IMR-90 (cell line): ENCODE measurements around the gene SERPINA5. TPM values are rescaled to one million over a fixed set of nuclear protein-coding genes. Genes with fewer than 3 reads are reported as not detected.

Source experiments
- ATAC-seq: fragments of 200-7000 bp; cut with Tn5 transposase; 2 replicates; pipeline ENCODE4 v1.9.1; 2020; ENCODE audit warnings: low read depth, mild to moderate bottlenecking, moderate library complexity
- BruUV-seq: library from RNA; stranded (reverse); fragments of 400-500 nt; replicated peaks from 2 replicates; lab custom pipeline; 2021; lab: Mats Ljungman, UMichigan
- CTCF ChIA-PET: fragments of 300-600 bp; formaldehyde crosslinking; extraction: SDS; loops from one replicate; lab custom pipeline; 2021; ENCODE audit warnings: antibody characterized with exemption; lab: Yijun Ruan, JAX
- POLR2A ChIA-PET: fragments of 300-600 bp; sonication (Branson Sonifier 250); formaldehyde crosslinking; loops from one replicate; lab custom pipeline; 2022; ENCODE audit warnings: antibody characterized with exemption; ENCODE audit not compliant: unreplicated experiment; lab: Charles Lee
- DNase-seq: peaks from one replicate; pipeline ENCODE4 v3.0.0; 2013
- H2AFZ ChIP-seq: replicated peaks from 2 replicates; pipeline ENCODE3; 2013; ENCODE audit warnings: low read length, mild to moderate bottlenecking; ENCODE audit not compliant: poor library complexity
- H2AK5ac ChIP-seq: 2 replicates; pipeline ENCODE4 v1.6.1; 2013; ENCODE audit warnings: low read depth, low read length, inconsistent platforms
- H2AK9ac ChIP-seq: replicated peaks from 2 replicates; pipeline ENCODE3; 2013; ENCODE audit warnings: mild to moderate bottlenecking, low read depth, low read length, moderate library complexity; ENCODE audit not compliant: poor library complexity
- H2BK120ac ChIP-seq: 2 replicates; pipeline ENCODE4 v1.6.1; 2013; ENCODE audit warnings: low read depth, low read length, inconsistent platforms
- H2BK15ac ChIP-seq: 3 replicates; pipeline ENCODE4 v1.6.1; 2013; ENCODE audit warnings: low read depth, low read length, inconsistent platforms
- H2BK20ac ChIP-seq: 2 replicates; pipeline ENCODE4 v1.6.1; 2013; ENCODE audit warnings: low read depth, mild to moderate bottlenecking, inconsistent platforms, low read length, moderate library complexity
- H2BK5ac ChIP-seq: 2 replicates; pipeline ENCODE4 v1.6.1; 2013; ENCODE audit warnings: mild to moderate bottlenecking, low read depth, low read length, inconsistent platforms; ENCODE audit not compliant: poor library complexity, severe bottlenecking
- H3K14ac ChIP-seq: replicated peaks from 2 replicates; pipeline ENCODE4 v1.6.1; 2013; ENCODE audit warnings: low read depth, low read length, inconsistent platforms
- H3K18ac ChIP-seq: 2 replicates; pipeline ENCODE4 v1.6.1; 2013; ENCODE audit warnings: low read depth, low read length, control low read depth
- H3K23ac ChIP-seq: 2 replicates; pipeline ENCODE4 v1.6.1; 2013; ENCODE audit warnings: low read depth, low read length, inconsistent platforms
- H3K27ac ChIP-seq: 2 replicates; pipeline ENCODE4 v1.5.1; 2013; ENCODE audit warnings: mild to moderate bottlenecking, control low read depth, low read length; ENCODE audit not compliant: insufficient read depth
- H3K27me3 ChIP-seq: 2 replicates; pipeline ENCODE4 v1.6.1; 2013; ENCODE audit warnings: low read length; ENCODE audit not compliant: control insufficient read depth, insufficient read depth
- H3K36me3 ChIP-seq: 2 replicates; pipeline ENCODE4 v1.6.1; 2013; ENCODE audit warnings: low read length, mixed read lengths; ENCODE audit not compliant: control insufficient read depth, insufficient read depth
- H3K4ac ChIP-seq: 2 replicates; pipeline ENCODE4 v1.6.1; 2013; ENCODE audit warnings: low read depth, low read length, inconsistent platforms
- H3K4me1 ChIP-seq: 2 replicates; pipeline ENCODE4 v1.6.1; 2013; ENCODE audit warnings: low read length, mixed read lengths; ENCODE audit not compliant: control insufficient read depth, insufficient read depth
- H3K4me2 ChIP-seq: 2 replicates; pipeline ENCODE4 v1.6.1; 2013; ENCODE audit warnings: low read depth, mild to moderate bottlenecking, control low read depth, low read length, moderate library complexity
- H3K4me3 ChIP-seq: 2 replicates; pipeline ENCODE4 v1.5.1; 2013; ENCODE audit warnings: low read depth, mild to moderate bottlenecking, control low read depth, low read length, moderate library complexity; ENCODE audit not compliant: insufficient read depth
- H3K56ac ChIP-seq: 2 replicates; pipeline ENCODE4 v1.6.1; 2013; ENCODE audit warnings: low read length, inconsistent platforms; ENCODE audit not compliant: insufficient read depth; ENCODE audit errors: extremely low read depth
- H3K79me1 ChIP-seq, 2 experiments: 2 replicates each; pipeline ENCODE4 v1.6.1; 2013; ENCODE audit warnings: low read length in 2 of 2, inconsistent platforms in 1 of 2, low read depth in 1 of 2
- H3K9ac ChIP-seq: 2 replicates; pipeline ENCODE4 v1.6.1; 2013; ENCODE audit warnings: low read depth, low read length, control low read depth
- H3K9me1 ChIP-seq: 2 replicates; pipeline ENCODE4 v1.6.1; 2013; ENCODE audit warnings: low read length, inconsistent platforms; ENCODE audit not compliant: insufficient read depth
- H3K9me3 ChIP-seq: 2 replicates; pipeline ENCODE4 v1.6.1; 2013; ENCODE audit warnings: low read length; ENCODE audit not compliant: control insufficient read depth, insufficient read depth
- H4K20me1 ChIP-seq: 2 replicates; pipeline ENCODE4 v1.6.1; 2013; ENCODE audit warnings: low read length, inconsistent platforms; ENCODE audit not compliant: insufficient read depth
- H4K5ac ChIP-seq: 2 replicates; pipeline ENCODE4 v1.6.1; 2013; ENCODE audit warnings: mild to moderate bottlenecking, low read depth, low read length, control low read depth
- H4K8ac ChIP-seq, 2 experiments: 2 replicates each; pipeline ENCODE4 v1.6.1; 2013; ENCODE audit warnings: low read depth in 2 of 2, low read length in 2 of 2, control low read depth in 1 of 2, inconsistent platforms in 1 of 2
- H4K91ac ChIP-seq: 2 replicates; pipeline ENCODE4 v1.6.1; 2013; ENCODE audit warnings: low read depth, low read length, inconsistent platforms; ENCODE audit not compliant: insufficient read depth
- BHLHE40 ChIP-seq: fragments of 150-350 bp; IDR thresholded peaks from 2 replicates; pipeline ENCODE4 v1.6.1; 2016; ENCODE audit warnings: mild to moderate bottlenecking, low read depth, low read length
- CEBPB ChIP-seq: IDR thresholded peaks from 2 replicates; pipeline ENCODE4 v1.6.1; 2012; ENCODE audit warnings: low read depth, low read length, improper control_type of control experiment
- CHD1 ChIP-seq: IDR thresholded peaks from 2 replicates; pipeline ENCODE4 v1.6.1; 2012; ENCODE audit warnings: low read depth, low read length, improper control_type of control experiment
- FOS ChIP-seq: fragments of 150-350 bp; IDR thresholded peaks from 2 replicates; pipeline ENCODE4 v1.6.1; 2016; ENCODE audit warnings: low read depth, low read length
- MAFK ChIP-seq: IDR thresholded peaks from 2 replicates; pipeline ENCODE4 v1.6.1; 2012; ENCODE audit warnings: low read depth, low read length, improper control_type of control experiment
- MAZ ChIP-seq: IDR thresholded peaks from 2 replicates; pipeline ENCODE4 v1.6.1; 2012; ENCODE audit warnings: low read depth, mild to moderate bottlenecking, low read length, improper control_type of control experiment, moderate library complexity, borderline replicate concordance
- MXI1 ChIP-seq: IDR thresholded peaks from 2 replicates; pipeline ENCODE4 v1.6.1; 2012; ENCODE audit warnings: low read depth, mild to moderate bottlenecking, low read length, moderate library complexity, borderline replicate concordance
- NFE2L2 ChIP-seq: fragments of 150-350 bp; IDR thresholded peaks from 2 replicates; pipeline ENCODE4 v1.6.1; 2016; ENCODE audit warnings: low read depth, mild to moderate bottlenecking, low read length
- POLR2A ChIP-seq: IDR thresholded peaks from 2 replicates; pipeline ENCODE4 v1.6.1; 2012; ENCODE audit warnings: mild to moderate bottlenecking, low read depth, low read length
- RAD21 ChIP-seq: IDR thresholded peaks from 2 replicates; pipeline ENCODE4 v1.6.1; 2012; ENCODE audit warnings: low read length, improper control_type of control experiment
- RCOR1 ChIP-seq: IDR thresholded peaks from 2 replicates; pipeline ENCODE4 v1.6.1; 2012; ENCODE audit warnings: mild to moderate bottlenecking, low read length, improper control_type of control experiment; ENCODE audit not compliant: insufficient replicate concordance
- RFX5 ChIP-seq: IDR thresholded peaks from 2 replicates; pipeline ENCODE4 v1.8.0; 2012; ENCODE audit warnings: low read depth, mild to moderate bottlenecking, low read length, moderate library complexity
- SMC3 ChIP-seq: fragments of 150-350 bp; IDR thresholded peaks from 2 replicates; pipeline ENCODE4 v1.6.1; 2016; ENCODE audit warnings: low read depth, mild to moderate bottlenecking, antibody characterized with exemption, low read length, moderate library complexity
- WGBS, 2 experiments: methylation state at CpG; one replicate each; pipeline versions ENCODE4 v1.1.5 to v1.1.7; 2013; ENCODE audit warnings: missing lambda C conversion rate in 2 of 2; ENCODE audit not compliant: insufficient read length in 1 of 2; ENCODE audit errors: extremely low coverage in 2 of 2; 5-methylcytosine and 5-hydroxymethylcytosine counted together
- dilution Hi-C: fragments of 300-500 bp; cut with HindIII; formaldehyde crosslinking; loops from one replicate; pipeline ENCODE4 v1.14.3; 2018; ENCODE audit warnings: low sequenced_read_pairs; ENCODE audit not compliant: unreplicated experiment
- in situ Hi-C: fragments of 300-500 bp; cut with MboI; formaldehyde crosslinking; loops from 3 replicates; pipeline ENCODE4 v1.14.3; 2019; ENCODE audit warnings: low sequenced_read_pairs, inconsistent platforms, mixed read lengths
- intact Hi-C: fragments of 100-400 bp; cut with micrococcal nuclease; formaldehyde crosslinking; loops from 2 replicates; pipeline ENCODE4 v1.10.0; 2022
- polyA plus RNA-seq, 3 experiments: library from polyadenylated mRNA; depleted of rRNA; stranded (reverse); fragments of >200 nt; gene quantifications; 2 replicates each; pipeline ENCODE4 v1.2.3, GENCODE V29; 2012; ENCODE audit warnings: low replicate concordance in 1 of 3
- total RNA-seq: library from RNA; depleted of rRNA; stranded (reverse); fragments of >200 nt; gene quantifications from 2 replicates; pipeline ENCODE4 v1.2.3, GENCODE V29; 2012
- TF ChIP-seq, protein P1 (sequence below): fragments of 150-350 bp; IDR thresholded peaks from 2 replicates; pipeline ENCODE4 v1.6.1; 2017; ENCODE audit warnings: mild to moderate bottlenecking, antibody characterized with exemption, low read length, low read depth
- TF ChIP-seq, protein P2 (sequence below): conservative IDR thresholded peaks from 2 replicates; pipeline ENCODE4 v1.5.1; 2012; ENCODE audit warnings: mild to moderate bottlenecking, low read depth, low read length, improper control_type of control experiment
- TF ChIP-seq, protein P3 (sequence below): fragments of 150-350 bp; IDR thresholded peaks from 2 replicates; pipeline ENCODE4 v1.6.1; 2016; ENCODE audit warnings: low read depth, mild to moderate bottlenecking, low read length, moderate library complexity, borderline replicate concordance

Gene SERPINA5
- total and polyA plus RNA-seq, 2 of the 4 experiments (the other 2 are of a cell fraction): not detected

DNA sequence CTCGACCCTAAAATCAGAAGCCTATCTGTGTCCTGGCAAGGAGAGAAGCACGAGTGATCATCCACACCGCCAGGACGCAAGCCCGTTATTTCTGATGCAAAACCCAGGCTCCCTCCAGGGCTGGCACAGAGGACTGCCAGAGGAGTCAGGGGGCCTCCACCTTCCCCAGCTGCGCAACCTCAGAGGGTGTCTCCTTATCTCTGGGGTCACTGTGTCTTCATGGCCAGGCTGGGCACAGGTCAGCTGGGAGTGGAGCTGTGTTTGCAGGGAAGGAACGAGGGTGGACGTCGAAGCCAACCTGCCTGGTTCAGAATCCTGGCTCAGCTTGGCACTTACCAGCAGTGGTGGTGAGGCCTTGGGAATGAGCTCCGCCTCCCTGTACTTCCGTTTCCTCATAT is 18.9 kb downstream of the SERPINA5 start:
- Histone ChIP-seq H3K79me1 (no peaks in the 10 kb centered on the region), H2AK9ac (no peak overlapping the region), H3K23ac (no peak overlapping the region), H3K27ac (no peak overlapping the region; the same call in 1 of the 2 replicates), H4K5ac (no peak overlapping the region), H3K9me1 (peaks cover 7% of the 10 kb centered on the region; the same call in 1 of the 2 replicates), H2BK15ac (peak overlapping the region; percentile 29; the same call in 1 of the 3 replicates), H2BK5ac (peak overlapping the region; percentile 68), H3K4ac (peak overlapping the region; percentile 89; the same call in 1 of the 2 replicates), H2BK20ac (peak overlapping the region; percentile 65; the same call in 1 of the 2 replicates), H3K9me3 (no peaks in the 10 kb centered on the region), H2AK5ac (peak overlapping the region; percentile 33; the same call in 1 of the 2 replicates), H2AFZ (no peak overlapping the region), H3K56ac (no peak overlapping the region), H4K20me1 (no peaks in the 10 kb centered on the region), H4K91ac (peak overlapping the region; percentile 36; the same call in 1 of the 2 replicates), H3K4me1 (peaks cover 20% of the 10 kb centered on the region), H2BK120ac (peak overlapping the region; percentile 79), H3K9ac (no peak overlapping the region), H4K8ac (no peak overlapping the region), H3K4me3 (no peak overlapping the region), H3K18ac (no peak overlapping the region), H3K4me2 (no peak overlapping the region), H3K36me3 (no peaks in the 10 kb centered on the region), H3K14ac (no peak overlapping the region), H3K27me3 (no peaks in the 10 kb centered on the region; the same call in 1 of the 2 replicates)
- ATAC-seq (no peak), DNase-seq (no peak)
- WGBS, 2 experiments: 100% methylated on average over 1 of the region's 11 CpGs; no CpG with 5 or more reads in 1 of the 2 experiments
- BruUV-seq: no TSS peak
- in situ Hi-C loops: no loop called here
- dilution Hi-C loops: no loop called here
- ChIA-PET CTCF (interaction anchor here (0.6 kb wide), 1 partner anchor 501 kb away, joined by 3 read pairs; no protein-coding TSS in a partner anchor), POLR2A (interaction anchor here (0.7 kb wide), 1 partner anchor 12 kb away, joined by 8 read pairs; no protein-coding TSS in a partner anchor)
- no peak for TF ChIP-seq SMC3
- no peak for TF ChIP-seq FOS
- no peak for TF ChIP-seq CHD1
- no peak for TF ChIP-seq MXI1
- TF ChIP-seq CEBPB: no peak
- TF ChIP-seq MAFK: no peak
- TF ChIP-seq BHLHE40: no peak
- TF ChIP-seq, protein P1, sequence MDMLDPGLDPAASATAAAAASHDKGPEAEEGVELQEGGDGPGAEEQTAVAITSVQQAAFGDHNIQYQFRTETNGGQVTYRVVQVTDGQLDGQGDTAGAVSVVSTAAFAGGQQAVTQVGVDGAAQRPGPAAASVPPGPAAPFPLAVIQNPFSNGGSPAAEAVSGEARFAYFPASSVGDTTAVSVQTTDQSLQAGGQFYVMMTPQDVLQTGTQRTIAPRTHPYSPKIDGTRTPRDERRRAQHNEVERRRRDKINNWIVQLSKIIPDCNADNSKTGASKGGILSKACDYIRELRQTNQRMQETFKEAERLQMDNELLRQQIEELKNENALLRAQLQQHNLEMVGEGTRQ: no peak
- no peak for TF ChIP-seq RAD21
- TF ChIP-seq RCOR1: no peak
- TF ChIP-seq, protein P2, sequence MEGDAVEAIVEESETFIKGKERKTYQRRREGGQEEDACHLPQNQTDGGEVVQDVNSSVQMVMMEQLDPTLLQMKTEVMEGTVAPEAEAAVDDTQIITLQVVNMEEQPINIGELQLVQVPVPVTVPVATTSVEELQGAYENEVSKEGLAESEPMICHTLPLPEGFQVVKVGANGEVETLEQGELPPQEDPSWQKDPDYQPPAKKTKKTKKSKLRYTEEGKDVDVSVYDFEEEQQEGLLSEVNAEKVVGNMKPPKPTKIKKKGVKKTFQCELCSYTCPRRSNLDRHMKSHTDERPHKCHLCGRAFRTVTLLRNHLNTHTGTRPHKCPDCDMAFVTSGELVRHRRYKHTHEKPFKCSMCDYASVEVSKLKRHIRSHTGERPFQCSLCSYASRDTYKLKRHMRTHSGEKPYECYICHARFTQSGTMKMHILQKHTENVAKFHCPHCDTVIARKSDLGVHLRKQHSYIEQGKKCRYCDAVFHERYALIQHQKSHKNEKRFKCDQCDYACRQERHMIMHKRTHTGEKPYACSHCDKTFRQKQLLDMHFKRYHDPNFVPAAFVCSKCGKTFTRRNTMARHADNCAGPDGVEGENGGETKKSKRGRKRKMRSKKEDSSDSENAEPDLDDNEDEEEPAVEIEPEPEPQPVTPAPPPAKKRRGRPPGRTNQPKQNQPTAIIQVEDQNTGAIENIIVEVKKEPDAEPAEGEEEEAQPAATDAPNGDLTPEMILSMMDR: no peak
- TF ChIP-seq NFE2L2: no peak
- TF ChIP-seq POLR2A: no peak
- no peak for TF ChIP-seq MAZ
- TF ChIP-seq, protein P3, sequence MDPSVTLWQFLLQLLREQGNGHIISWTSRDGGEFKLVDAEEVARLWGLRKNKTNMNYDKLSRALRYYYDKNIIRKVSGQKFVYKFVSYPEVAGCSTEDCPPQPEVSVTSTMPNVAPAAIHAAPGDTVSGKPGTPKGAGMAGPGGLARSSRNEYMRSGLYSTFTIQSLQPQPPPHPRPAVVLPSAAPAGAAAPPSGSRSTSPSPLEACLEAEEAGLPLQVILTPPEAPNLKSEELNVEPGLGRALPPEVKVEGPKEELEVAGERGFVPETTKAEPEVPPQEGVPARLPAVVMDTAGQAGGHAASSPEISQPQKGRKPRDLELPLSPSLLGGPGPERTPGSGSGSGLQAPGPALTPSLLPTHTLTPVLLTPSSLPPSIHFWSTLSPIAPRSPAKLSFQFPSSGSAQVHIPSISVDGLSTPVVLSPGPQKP: no peak
- TF ChIP-seq RFX5: no peak
- intact Hi-C loops: loop anchor here (5.0 kb wide), 2 partner anchors 67 to 932 kb away; no protein-coding TSS in a partner anchor
